GM04503 (cell line): ENCODE results near the gene SPRR1A.
"Not testable (repeated sequence)": the region's sequence is repeated elsewhere in the genome, so short reads cannot be mapped to it uniquely, and the experiment has no call there.

Experiments used
- DNase-seq: peaks from one replicate; pipeline ENCODE4 v3.0.0-alpha.2; 2012; ENCODE audit warnings: low read depth

Gene SPRR1A

DNA sequence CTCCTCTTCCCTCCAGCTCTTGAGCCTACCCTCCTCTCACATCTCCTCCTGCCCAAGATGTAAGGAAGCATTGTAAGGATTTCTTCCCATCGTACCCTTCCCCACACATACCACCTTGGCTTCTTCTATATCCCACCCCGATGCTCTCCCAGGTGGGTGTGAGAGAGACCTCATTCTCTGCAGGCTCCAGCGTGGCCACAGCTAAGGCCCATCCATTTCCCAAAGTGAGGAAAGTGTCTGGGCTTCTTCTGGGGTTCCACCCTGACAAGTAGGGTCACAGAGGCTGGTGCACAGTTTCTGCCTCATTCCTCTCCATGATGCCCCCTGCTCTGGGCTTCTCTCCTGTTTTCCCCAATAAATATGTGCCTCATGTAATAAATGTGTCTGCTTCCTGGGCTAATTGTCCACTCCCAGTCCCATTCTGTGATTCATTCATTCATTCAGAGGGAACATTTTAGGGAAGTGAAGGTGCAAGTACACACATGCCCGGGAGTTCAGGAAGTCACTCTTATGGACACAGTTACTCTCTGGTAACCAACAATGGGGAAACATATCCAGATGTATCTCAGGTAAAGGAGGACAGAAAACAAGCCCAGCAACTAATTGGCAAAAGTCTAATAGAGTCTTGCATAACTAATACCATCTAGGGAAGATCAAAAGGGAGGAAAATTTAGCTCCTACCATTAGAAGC lies 11.5 kb upstream of the SPRR1A start:
- no peak for DNase-seq

DNA sequence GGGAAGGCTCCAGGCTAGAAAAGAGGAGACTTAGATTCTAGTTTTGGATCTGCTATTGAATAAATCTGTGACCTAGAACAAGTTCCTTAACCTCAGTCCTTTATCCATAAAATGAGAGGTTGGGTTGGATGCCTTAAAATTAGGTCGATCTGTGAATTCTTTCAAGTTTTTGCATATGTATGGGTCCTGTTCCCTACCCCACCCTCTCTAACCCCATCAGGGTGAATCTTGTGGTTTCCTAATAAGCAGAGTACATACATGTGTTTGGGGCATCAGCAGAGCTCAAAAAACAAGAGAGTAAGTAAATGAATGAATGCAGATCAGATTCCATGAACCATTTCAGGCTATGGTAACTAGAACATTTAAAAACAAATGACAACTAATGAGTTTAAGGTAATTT lies 7.2 kb upstream of the SPRR1A start:
- DNase-seq = no peak

GRCh38 chr1:152977614-152978013 lies 6.3 kb upstream of the SPRR1A start:
- no peak for DNase-seq

DNA sequence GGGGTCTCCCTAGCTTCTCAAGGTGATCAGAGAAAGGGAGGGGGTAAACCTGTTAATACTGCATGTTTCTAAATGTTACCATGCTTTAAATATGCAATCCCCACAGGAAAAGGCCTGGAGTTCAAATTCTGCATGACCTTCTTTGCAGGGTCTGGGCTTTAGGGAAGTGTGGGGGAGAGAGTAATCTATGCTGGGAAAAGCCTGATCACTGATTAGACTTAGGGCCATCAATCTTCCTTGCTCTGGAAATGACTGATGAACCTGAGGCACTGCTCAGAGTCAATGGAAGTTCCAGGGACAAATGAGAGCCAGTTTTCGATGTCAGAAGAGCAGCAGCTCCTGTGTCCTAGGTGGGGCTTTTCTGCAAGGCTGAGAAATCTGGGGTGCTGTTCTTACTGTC lies 3.2 kb upstream of the SPRR1A start:
- DNase-seq = no peak

DNA sequence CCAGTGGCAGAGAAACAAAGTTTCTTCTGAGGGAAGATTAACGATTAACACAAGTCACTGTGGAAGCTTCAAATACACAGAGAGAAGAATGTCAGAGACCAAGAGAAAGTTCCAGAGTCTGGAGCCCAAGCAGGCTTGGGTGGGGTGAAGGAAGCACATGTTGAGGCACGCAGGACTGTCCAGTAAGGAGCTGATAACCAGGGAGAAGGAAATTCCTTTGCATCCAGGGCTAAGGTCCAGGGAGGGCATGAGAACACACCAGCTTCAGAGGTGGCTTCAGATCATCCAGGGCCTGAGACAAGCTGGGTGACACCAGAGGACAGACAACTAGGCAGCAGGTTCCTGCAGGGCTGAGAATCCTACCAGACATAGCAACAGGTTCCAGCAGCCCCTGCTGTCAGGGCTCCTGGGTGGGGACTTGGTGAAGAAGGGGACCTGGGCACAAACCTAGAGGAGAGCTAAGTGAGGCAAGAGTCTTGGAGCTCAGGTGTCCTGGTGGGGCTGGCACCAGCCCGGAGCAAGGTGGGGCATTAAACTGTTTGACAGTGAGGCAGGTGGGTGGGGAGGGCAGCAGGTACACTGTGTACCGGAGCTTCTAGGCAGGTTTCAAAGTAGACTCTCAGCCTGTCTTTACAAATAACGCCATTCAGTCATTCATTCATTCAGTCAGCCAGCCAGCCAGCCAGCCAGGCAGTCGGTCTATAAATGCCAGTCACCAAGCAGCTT lies 2.6 kb upstream of the SPRR1A start:
- DNase-seq = no peak

DNA sequence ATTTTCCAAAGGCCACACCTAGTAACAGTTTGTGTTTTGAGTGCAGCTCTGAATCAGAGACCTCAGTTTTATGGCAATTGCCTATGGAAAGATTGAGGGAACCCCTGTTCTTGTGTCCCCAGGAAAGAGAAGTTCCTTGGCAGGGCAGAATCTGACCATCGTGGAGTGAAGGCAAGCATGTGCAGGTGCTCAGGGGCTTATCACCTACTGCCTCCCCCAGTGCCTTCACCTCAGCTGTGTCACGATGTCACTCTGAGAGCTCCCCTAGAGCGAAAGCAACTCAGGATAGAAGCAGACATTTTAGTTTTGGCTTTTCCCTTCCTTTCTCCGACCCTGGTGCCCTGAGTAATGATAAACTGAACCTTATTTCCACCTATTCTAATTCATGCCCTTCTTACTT lies 1.8 kb upstream of the SPRR1A start:
- DNase-seq = no peak

DNA sequence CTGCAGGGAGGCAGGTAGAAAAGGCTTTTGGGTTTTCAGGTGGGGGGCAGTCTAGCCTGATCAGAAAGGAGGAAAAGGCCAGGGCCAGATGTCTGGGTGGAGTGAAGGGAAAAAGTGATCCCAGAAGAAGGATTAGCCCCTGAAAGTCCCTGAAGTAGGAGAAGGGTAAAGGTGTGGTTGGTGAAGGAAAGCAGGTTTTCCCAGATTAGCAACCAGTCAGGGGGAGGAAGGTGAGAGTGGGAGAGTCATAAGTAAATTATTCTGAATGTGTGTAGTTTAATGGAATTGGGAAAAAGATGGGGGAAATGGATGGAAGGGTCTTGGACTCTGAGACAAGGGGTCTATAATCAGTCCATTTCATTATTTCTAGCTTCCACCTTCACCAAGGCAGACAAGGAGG lies 647 bp upstream of the SPRR1A start:
- no peak for DNase-seq

GRCh38 chr1:152986578-152986977 lies 2.7 kb downstream of the SPRR1A start:
- no peak for DNase-seq

- no peak for DNase-seq
Observed at GRCh38 chr1:152993186-152993585, 9.3 kb downstream of the SPRR1A start.

DNA sequence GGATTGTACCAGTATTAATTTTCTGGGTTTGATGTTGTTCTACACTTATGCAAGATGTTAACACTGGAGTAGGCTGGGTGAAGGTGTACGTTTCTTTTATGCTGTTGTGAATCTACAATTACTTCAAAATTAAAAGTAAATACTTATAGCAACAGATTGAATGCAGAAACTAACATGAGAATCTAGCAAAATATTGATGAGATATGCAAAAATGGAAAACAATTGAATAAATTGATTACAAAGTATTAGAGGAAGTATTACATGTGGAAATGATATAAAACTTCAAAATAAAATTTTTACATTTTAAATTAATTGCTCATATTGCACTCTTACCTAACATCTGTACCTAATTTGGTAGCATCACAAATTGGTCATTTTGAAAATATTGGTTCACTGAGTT lies 12.0 kb downstream of the SPRR1A start:
- no peak for DNase-seq

GRCh38 chr1:152996633-152997400 lies 12.9 kb downstream of the SPRR1A start:
- DNase-seq = no peak

DNA sequence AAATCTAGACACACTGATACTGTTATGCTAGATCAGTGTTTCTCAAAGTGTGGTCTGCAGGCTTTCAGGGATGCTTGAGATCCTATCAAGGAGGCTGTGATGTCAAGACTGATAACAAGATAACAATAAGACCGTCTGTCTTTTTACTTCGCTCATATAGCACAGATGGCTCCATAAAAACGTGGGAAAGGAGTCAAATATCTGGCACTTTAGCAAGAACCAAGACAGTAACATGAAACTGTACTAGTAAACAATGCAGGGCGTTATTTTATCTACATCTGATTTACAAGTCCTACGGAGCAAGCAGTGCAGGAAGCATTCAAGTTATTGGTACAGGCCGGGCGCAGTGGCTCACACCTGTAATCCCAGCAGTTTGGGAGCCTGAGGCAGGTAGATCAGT lies 14.0 kb downstream of the SPRR1A start:
- DNase-seq = no peak

DNA sequence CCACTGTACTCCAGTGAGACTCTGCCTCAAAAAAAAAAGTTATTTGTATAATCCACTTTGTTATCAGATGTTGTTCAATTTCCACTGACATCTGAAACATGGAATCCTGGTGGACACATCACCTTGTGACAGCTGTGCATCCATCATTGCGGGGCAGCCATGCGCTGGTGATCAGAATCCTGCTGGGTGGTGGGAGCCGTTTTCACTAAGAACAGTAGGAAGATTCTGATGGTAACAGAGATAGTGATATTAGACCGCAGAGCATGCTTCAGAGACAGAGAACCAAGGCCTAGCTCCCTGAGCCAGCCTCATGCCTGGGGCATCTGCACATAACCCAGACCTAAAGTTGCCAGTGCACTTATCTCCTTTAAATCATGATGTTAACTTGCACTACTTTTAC lies 14.6 kb downstream of the SPRR1A start:
- DNase-seq = no peak

- no peak for DNase-seq
Observed at GRCh38 chr1:152999818-153000217, 15.9 kb downstream of the SPRR1A start.

GRCh38 chr1:153000294-153000693 lies 16.4 kb downstream of the SPRR1A start:
- DNase-seq = no peak

- no peak for DNase-seq
Observed at GRCh38 chr1:153001382-153001781, 17.5 kb downstream of the SPRR1A start, which contains the start of gene SPRR3. Gene SPRR3 (plus strand): TSS chr1:153001749. CDS start chr1:153003021, 1,272 bp downstream.

GRCh38 chr1:153011235-153011758 lies 27.4 kb downstream of the SPRR1A start:
- not testable (repeated sequence) for DNase-seq

GRCh38 chr1:153021829-153022228 lies 37.9 kb downstream of the SPRR1A start:
- not testable (repeated sequence) for DNase-seq

- DNase-seq = not testable (repeated sequence)
Observed at GRCh38 chr1:153022340-153022739, 38.5 kb downstream of the SPRR1A start.

- no peak for DNase-seq
Observed at GRCh38 chr1:153023109-153023508, 39.2 kb downstream of the SPRR1A start.

DNA sequence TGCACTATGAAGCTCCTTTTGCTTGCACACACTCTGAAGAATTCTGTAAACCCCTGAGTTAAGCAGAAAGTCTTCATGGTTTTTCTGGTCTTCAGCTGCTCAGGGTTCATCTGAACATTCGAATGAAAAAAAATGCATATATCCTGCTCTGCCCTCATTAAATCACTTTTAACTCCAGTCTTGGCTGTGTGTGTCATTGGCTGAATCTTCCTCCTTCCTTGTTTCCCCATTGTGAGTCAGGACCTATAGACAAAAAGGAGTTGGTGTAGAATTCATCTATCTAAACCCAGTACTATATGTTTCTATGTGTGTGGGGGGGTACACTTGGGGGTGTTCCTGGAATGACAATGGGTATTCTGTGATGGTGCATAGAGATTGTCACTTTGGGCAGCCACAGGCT lies 40.5 kb downstream of the SPRR1A start:
- no peak for DNase-seq

DNA sequence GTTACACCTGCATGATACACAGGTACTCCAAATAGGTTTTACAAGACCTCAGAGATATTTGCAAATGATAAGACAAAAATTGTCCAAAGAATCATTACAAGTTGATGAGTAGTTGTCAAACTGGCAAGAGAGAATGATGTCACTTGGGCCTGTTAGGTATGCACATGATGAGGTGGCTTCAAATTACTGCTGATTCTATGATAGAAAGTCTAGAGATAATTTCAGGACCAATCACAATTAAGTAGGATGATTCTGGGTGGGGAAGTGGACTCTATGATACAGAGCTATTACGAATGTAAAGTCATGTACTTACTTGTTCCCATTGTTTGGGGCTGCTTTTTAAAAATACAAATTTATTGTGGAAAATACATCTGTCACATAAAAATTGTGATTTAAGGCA lies 41.9 kb downstream of the SPRR1A start:
- DNase-seq = no peak

DNA sequence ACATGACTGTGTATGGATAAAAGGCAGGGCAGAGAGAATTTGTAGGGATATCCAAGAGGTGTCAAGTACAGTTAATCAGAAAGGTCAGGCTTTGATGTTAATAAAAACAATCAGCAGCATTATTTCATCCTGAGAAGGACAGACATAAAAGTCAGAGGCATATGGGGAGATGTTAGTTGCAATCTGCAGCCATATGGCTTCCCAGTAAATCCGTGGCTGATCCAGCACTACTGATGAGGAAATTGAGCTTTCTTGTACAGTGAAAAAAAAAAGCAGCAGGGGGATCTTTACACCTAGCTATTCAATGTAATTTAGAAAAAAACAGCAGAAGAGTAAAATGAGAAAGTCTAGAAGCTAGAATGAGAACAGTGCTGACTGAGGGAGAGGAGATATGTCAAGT lies 44.9 kb downstream of the SPRR1A start:
- DNase-seq = no peak
